Glutamatergic neuron (in vitro differentiated cells): ENCODE measurements around the gene CACNA2D1. TPM values are rescaled to one million over a fixed set of nuclear protein-coding genes. Genes with fewer than 3 reads are reported as not detected.

Source experiments
- DNase-seq: peaks from one replicate; pipeline ENCODE4 v3.0.0; 2022
- H3K27ac Mint-ChIP-seq: one replicate; pipeline ENCODE4 v1.8.0; 2020; ENCODE audit warnings: mild to moderate bottlenecking, mixed read lengths, inconsistent platforms; ENCODE audit not compliant: unreplicated experiment
- H3K27me3 Mint-ChIP-seq: one replicate; pipeline ENCODE4 v1.8.0; 2020; ENCODE audit warnings: mild to moderate bottlenecking, moderate library complexity, mixed read lengths, inconsistent platforms; ENCODE audit not compliant: unreplicated experiment
- H3K36me3 Mint-ChIP-seq: one replicate; pipeline ENCODE4 v1.8.0; 2020; ENCODE audit warnings: mild to moderate bottlenecking, mixed read lengths, inconsistent platforms; ENCODE audit not compliant: unreplicated experiment
- H3K4me1 Mint-ChIP-seq: one replicate; pipeline ENCODE4 v1.8.0; 2020; ENCODE audit warnings: mild to moderate bottlenecking, low read depth, mixed read lengths, inconsistent platforms; ENCODE audit not compliant: unreplicated experiment
- H3K4me3 Mint-ChIP-seq: one replicate; pipeline ENCODE4 v1.8.0; 2020; ENCODE audit warnings: mild to moderate bottlenecking, mixed read lengths, inconsistent platforms; ENCODE audit not compliant: unreplicated experiment
- H3K9me3 Mint-ChIP-seq: one replicate; pipeline ENCODE4 v1.8.0; 2020; ENCODE audit warnings: mild to moderate bottlenecking, moderate library complexity, mixed read lengths, inconsistent platforms; ENCODE audit not compliant: unreplicated experiment
- CTCF ChIP-seq: fragments of 200-600 bp; sonication (generic); IDR thresholded peaks from one replicate; pipeline ENCODE4 v1.5.0; 2021; ENCODE audit not compliant: partially characterized antibody, unreplicated experiment
- total RNA-seq: library from RNA; stranded (reverse); fragmentation: NEBNext Ultra II Directional; extraction: Animal tissue kit (Norgen Biotek cat#: 25700); gene quantifications from one replicate; pipeline ENCODE4 v1.2.1, GENCODE V29; 2021; ENCODE audit not compliant: unreplicated experiment

Gene CACNA2D1
- total RNA-seq, 1 donor from 2014 or later = 258 TPM

DNA sequence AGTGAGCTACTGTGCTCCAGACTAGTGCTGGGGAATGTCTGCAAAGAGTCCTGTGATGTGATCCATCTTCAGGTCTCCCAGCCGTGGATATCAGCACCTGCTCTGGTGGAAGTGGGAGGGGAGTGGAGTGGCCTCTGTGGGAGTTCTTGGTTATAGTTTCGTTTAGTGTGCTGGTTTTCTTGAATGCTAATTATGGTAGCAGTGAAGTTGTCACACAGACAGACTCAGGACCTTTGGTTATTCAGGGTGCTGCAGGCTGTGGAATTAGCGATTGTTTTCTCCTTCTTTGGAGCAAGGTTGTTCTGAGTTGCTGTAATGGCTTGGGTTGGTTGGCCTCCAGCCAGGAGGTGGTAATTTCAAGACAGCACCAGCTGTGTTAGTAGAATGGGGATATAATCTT is 541.0 kb downstream of the CACNA2D1 start:
- no peak overlapping the region for H3K4me3 Mint-ChIP-seq
- H3K4me1 Mint-ChIP-seq = no peaks in the 10 kb centered on the region
- H3K27ac Mint-ChIP-seq = no peak overlapping the region
- no peaks in the 10 kb centered on the region for H3K9me3 Mint-ChIP-seq
- DNase-seq = no peak
- peaks cover 9% of the 10 kb centered on the region for H3K36me3 Mint-ChIP-seq
- no peaks in the 10 kb centered on the region for H3K27me3 Mint-ChIP-seq
- TF ChIP-seq CTCF = no peak
